HuH-7.5 (cell line): Measurements from ENCODE around the gene VPS52.
A peak's percentile ranks its signal among the peaks of the same experiment; 100 is the strongest.
"Not testable (repeated sequence)": the region's sequence is repeated elsewhere in the genome, so short reads cannot be mapped to it uniquely, and the experiment has no call there.

ENCODE experiments used
- DNase-seq: peaks from one replicate; pipeline ENCODE4 v3.0.0; 2011; ENCODE audit warnings: low spot score

Gene VPS52

DNA sequence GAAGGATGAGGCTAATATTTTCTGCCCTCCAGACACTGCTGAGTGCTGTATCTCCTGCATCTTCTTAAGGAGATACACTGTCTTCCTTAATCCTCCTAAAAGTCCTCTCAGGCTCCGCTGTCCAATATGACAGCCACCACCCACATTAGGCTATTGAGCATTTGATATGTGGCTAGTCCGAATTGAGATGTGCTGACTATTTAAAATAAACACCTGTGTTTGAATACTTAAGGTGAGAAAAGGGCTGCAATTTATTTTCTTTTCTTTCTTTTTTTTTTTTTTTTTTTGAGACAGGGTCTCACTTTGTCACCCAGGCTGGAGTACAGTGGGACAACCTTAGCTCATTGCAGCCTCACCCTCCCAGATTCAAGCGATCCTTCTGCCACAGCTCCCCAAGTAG is 30.2 kb upstream of the VPS52 start:
- DNase-seq: no peak

DNA sequence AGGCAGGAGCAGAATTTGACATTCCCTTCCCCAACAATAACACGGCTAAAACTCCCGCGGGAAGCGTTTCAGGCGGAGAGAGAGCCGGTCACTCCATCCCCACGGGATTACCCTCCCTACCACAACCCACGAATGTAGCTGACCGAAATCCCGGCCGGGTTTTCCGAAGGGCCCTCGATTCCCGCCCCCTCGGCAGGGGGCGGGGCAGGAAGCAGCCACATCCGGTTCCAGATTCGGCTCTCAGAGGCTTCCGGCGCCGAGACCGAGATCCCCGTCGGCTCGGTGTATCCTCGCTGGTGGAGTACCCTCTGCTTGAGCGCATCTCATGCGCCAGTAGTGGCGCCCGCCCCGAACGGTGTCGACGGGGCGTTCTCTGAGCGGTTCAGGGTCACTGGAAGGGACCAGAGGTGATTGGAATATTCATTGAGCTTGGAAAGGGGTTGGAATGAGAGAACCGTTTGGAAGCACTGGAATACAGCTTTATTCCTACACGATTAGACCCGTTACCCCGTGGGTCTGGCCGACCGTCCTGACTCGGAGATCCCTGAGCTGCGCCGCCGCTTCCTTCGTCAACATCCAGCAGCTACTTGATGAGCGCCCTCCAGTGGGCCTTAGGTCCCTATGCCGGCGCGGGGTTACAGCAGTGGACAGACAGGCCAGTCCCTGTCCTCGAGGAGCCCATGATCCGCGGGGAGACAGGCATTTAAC is 27.7 kb upstream of the VPS52 start:
- DNase-seq: peak; percentile 72

DNA sequence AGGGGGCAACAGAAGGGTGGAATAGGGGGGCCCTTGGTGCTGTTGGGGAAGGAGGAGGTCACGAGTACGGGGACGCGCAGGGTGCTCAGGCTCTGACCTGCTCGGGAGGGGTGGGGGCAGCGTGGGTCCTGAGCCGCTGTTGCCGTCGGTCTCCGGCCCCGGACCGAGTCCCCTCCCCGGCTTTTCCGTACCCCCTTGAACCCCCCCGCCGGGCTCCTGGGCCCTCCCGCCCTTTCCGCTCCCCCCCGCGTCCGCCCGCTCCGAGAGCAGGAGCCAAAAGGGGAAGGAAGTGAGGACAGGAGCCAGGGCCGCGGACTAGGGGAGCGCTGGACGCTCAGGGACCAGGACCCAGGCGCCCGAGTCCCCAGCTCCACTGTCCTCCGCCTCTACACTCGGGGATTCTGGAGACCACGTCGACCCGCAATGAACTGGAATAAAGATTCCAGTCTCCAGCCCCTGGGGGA is 27.1 kb upstream of the VPS52 start, which contains the start of gene RGL2:
Gene RGL2 (minus strand): TSS at position 170 of the 464 bp plus-strand sequence. CDS start 332 bp downstream, outside the sequence.
- DNase-seq: no peak

DNA sequence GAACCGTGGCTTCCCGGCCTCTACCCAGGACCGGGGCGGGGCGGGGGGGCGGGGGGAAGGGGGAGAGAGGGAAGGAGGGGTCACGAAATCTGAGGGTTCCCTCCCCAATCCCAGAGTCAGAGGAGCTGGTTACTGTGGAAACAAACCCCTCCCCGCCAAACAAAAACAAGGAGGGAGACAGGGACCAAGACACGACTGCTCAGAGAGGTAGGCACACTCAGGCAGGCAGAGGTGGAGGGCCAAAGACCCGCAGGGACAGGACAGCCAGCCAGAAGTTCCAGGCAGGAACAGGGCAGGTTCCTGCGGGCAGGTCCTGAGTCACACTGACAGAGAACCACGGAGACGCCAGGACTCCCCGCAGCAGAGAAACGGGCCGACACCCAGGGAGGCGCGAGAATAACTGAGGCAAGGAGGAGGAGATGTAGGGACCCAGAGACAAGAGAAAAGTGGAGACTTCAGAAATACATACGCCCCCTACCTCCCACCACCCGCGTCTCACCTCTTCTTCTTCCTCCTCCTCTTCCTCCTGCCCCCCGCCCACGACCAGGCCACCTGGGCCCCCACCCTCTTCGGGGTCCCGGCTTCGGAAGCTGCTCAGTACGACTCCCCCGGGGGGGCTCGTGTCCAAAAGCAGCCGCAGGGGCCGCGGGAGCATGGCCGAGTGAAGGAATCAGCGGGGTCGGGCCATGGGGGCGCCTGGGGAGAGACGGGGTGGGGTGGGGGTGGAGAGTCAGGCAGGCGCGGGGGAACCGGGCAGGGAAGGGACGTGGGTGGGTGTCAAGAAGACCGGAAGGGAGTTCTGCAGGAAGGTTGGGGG is 26.5 kb upstream of the VPS52 start:
- DNase-seq: peak; percentile 54

DNA sequence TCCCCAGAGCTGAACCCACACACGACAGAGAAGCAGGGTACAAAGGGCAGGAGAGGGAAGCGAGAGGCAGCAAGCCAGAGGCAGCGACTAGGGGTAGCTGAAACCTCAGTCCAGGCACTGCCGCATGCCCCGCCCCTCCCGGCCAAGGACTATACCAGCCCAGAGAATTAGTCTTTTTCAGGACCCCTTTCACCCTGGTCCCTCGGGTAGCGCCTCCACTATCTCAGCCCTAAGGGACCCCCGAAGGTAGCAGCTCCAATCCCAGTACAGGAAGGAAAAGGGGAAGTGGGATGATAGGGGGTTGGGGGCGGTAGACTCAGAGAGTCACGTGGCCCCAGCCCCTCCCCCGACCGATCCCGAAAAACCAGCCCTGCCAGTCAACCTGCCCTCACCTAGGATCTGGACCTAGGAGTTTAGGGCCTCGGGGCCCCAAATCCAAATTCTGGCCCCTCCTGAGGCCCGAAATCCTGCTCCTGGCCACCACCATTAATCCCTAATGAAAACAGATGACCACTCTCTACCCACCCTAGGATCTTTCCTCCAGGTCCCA is 25.8 kb upstream of the VPS52 start:
- DNase-seq: peak; percentile 34

DNA sequence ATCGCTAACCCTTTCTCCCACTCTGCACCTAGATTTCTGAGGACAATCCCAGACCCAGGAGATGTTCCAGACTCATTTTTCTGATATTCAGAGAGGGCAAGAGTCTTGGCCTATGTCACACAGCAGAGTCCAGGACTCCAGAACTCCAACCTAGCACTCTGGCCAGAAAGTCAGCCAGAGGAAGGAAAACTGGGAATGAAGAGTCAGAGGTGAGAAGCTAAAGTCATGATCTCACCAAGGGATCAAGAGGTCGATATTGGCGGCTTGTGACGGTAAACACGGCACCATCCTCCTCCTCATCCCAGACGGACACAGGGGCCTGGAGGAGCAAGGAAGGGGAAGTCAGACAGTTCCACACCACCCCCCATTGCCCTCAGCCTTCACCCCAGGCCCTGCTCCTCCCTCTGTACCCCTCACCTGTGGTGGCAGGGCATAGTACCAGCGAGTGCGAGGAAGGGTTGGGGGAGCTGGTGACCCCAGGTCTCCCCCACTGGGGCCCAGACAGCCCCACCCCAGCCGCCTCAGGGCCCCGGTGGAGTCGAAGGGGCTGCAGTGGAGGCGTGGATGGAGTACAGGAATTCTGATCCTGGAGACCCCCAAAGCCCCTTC is 25.2 kb upstream of the VPS52 start:
- DNase-seq: no peak

DNA sequence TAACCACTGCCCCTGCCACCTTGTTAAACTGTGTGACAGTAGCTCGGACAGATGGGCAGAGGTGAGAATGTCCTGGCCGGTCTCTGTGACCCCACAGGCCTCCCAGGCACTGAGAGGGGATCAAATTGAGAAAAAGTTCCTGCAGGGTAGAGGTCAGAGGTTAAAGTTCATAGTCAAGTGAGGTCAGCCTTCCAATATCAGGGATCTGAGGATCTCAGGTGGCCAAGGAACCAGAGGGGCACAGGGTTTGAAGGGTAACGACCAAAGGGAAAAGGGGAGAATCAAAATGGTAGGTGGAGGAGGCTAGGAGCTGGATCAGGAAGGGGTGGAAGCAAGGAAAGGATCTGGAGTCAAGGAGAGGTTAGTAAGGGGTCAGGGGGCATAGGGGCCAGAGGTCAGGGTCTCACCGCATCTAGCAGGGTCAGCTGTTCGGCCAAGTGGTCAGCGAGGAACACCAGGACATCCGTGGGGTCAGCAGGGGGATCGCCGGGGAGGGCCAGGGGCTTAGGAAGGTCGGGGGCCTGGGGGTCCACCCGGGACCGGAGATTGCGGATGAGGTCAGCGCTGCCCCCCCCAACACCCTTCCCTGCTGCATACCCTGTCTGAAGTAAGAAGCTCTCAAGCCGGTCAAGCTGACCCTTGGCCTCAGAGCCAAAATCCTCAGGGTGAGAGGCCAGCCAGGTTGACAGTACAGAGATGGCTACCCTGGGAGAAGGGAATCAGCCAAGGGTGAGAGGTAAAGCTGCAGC is 24.1 kb upstream of the VPS52 start:
- DNase-seq: no peak

DNA sequence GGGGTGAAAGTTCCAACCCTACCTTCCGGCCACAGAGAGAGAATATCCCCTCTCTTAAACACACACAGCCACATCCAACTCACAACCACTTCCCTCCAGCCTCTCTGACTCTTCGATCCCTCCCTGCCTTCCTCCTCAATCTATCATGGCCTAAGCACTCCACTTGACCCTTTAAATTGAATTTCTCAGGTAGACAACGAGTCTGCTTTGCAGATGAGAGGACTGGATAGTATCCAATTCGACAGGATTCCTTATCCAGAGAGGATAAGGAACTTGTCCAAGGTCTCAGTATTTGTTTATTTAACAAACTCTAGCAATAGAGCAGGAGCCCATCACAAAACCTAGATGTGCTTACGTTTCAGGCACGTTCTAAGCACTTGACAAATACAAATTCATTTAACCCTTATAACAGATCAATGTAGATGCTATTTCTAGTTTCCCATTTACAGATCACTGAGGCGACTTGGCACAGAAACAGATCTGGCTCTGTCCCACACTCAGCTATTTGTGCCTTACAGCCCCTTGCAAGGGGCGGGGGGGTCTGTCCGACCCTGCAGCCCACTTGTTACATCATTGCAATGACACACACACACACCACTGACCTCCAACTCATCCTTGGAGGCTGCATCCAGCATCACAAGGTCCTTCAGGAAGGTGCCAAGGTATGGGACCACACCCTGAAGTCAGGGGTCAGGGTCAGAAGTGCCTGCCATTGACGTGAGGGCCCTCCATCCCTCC is 22.6 kb upstream of the VPS52 start:
- no peak for DNase-seq

DNA sequence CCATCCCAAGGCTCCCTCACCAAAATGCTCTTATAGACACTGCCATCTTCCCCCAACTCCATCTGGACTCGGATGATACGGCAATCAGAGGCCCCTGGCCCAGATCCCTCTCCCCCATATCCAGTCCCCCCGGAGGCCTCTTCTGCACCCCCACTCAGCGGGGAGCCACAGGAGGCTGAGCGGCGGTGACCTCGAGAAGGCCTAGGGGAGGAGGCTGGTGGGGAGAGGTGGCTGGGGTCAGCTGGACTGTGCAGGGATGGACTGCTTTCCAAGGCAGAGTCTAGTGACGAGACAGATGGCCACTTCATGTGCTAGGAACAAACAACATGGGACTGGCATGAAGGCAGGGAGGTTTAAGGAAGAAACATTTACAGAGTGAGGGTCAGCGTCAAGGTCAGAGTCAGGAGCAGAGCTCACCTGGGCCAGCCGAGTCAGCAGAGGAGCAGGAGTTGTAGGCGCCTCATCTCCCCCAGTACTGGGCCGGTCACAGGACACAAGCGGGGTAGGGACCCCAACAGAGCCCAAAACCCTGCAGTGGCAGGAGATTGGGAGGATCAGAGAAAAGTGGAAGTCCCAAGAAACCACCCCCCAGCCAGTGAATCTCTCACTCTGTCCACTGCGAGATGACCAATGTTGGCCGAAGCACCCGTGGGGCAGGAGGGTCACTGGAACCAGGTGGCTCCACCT is 21.5 kb upstream of the VPS52 start:
- DNase-seq: no peak

DNA sequence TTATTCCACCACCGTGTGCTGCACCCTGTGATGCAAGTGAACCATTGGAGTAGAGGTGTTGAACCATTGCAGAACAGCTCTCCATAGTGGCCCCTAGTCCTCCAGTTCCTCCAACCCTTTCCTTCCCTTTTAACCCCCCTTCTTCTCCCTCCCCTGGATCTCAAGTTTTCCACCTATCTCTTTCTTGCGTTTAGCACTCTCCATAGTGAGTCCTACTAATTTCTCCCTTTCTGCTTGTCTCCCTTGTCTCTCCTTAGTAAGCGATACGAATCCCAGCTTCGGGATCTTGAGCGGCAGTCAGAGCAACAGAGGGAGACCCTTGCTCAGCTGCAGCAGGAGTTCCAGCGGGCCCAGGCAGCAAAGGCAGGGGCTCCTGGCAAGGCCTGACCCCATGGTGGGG is 18.8 kb upstream of the VPS52 start:
- DNase-seq: no peak

DNA sequence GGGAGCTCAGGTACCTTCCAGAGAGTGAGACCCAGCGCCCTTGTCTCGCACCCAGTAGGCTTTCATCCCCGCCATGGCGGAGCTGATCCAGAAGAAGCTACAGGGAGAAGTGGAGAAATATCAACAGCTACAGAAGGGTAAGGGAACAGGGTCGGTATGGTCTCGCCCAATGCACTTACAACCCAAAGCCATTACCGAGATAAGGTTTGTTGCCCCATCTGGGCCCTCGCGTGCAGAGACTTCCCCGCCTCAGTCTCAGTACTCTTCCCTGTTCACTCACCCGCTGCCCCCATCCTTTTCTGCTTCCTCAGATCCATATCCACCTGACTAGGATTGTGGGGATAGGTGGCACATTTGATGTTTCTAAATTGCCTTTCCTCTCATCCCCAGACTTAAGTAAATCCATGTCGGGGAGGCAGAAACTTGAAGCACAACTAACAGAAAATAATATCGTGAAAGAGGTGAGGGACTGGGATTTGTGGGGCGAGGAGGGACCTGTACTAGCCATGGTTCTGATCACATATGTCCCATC is 18.2 kb upstream of the VPS52 start:
- DNase-seq: no peak

DNA sequence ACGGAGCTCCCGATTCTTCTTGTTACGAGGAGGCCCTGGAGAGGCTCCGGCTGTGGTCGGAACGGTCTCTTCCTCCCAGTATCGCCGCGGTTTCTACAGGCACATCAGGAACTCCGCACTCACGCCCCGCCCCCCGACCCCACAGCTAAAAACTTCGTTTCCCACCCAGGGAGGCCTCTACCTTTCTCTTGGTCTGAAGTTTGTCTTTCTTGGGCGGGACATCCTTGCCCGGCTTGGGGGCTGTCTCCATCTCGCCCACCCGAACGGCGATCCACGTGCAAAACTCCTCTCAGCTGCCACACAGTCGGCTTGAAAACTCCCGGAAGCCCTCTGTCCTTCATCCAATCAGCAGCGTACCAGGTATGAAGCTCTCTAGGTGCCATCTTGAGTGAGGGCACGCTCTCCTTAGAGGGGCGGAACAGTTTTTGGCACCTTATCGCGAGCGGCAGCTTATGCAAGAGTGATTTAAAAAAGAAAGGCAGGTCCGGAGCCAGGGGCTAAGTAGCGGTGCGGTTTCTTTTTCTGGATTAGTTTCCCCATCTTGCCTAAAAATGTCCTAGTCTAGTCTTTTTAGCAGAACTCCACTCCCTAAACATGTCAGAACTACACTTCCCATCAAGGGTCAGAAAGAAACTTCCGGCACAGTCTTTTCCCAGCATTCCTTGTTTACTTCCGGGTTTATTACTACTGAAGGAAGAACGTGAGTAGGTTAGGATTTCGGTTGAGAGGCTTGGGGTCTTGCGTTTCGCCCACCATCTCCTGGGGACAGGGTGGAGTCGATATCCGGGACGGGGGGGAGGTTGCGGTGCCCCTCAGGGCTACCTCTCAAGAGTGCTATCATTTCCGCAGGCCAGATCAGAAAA is 17.5 kb upstream of the VPS52 start, which contains the start of the genes PFDN6 and WDR46:
Gene PFDN6 (plus strand): TSS at position 681 of the 863 bp plus-strand sequence. CDS start 256 bp downstream, outside the sequence.
Gene WDR46 (minus strand): TSS at position 319 of the 863 bp plus-strand sequence. CDS start 69 bp downstream, at position 250.
- peak; percentile 87 for DNase-seq

DNA sequence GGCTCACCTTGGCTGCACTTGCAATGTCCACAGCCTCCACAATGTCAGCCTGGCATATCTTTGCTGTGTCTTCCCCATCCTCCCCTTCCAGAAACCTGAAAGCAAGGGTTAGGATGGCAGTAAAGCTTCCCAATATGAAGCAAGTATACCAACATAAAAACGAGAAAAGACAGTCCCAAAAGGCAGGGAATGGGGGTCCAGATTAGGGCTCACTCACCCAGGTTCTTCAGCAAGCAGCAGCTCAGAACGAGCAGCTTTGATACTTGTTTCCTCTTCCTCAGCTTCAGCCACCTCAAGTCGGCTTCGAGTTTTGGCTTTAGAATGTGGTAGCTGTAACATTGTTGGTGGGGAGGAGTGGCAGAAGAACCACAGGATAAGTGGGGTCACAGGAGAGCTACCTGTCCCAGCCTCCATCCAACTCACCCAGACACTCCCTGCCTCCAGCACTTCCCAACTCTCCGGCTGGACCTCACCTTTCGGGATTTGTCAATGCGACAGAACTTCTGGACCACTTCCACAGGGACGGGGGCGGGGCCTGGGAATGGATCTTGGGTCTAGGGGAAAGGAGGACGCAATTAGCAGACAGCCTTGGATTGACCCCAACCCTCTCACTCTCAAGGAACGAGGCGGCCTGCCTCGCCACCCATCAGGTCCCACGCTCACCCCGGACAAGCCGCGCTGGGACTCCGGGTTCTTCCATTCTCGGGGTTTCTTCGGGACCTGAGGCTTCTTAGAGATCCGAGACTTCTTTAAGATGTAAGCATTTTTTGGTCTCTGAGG is 16.7 kb upstream of the VPS52 start:
- no peak for DNase-seq

DNA sequence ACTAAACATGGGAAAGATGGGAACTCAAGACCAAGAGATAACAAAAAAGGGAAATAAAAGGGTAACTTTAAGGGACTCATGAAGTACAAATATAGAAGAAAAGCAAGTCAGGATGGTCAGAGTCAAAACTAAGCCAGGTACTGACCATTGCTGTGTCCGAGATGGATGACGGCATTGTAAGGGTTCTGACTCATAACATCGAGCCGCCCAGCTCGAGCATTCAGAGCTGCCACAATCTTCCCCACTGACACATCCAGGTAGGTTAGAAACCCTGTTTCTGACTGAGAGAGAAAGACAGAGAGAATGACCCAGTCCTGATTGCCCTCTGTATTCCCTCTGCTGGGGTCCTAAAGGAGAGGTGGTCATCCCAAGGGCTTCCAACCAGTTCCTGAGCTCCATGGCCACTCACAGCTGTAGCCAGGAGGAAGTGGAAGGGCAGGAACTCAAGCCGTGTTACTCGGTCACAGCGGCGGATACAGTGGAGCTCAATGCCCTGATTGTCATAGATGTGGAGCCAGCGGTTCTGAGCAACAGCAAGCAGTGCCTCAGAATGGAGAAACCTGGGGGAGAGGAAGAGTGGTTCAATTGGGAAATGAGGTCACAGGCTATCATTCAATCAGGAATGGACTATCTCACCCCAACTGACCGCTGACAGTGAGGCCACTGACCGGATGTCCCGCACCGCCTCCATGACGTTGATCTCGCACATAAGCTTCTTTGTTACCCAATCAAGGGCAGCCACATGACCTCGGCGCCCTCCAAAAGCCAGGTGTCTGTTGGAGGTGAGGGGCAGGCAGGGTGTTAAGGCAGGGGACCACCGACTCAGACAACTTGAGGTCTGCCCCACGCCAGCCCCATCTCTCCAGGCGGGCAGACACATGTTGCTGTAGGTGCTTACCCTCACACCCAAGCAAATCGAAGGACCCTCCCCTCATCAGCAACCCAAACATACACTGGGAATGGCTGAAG is 15.6 kb upstream of the VPS52 start:
- no peak for DNase-seq

DNA sequence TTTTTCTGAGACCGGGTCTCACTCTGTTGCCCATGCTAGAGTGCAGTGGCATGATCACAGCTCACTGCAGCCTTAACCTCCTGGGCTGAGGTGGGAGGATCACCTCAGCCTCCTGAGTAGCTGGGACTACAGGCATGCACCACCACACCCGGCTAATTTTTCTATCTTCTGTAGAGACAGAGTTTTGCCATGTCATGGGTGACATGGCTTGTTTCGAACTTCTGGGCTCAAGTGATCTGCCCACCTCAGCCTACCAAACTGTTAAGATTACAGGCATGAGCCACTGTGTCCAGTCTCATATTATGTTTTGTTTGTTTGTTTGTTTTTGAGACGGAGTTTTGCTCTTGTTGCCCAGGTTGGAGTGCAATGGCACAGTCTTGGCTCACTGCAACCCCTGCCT is 13.5 kb upstream of the VPS52 start:
- DNase-seq: not testable (repeated sequence)

DNA sequence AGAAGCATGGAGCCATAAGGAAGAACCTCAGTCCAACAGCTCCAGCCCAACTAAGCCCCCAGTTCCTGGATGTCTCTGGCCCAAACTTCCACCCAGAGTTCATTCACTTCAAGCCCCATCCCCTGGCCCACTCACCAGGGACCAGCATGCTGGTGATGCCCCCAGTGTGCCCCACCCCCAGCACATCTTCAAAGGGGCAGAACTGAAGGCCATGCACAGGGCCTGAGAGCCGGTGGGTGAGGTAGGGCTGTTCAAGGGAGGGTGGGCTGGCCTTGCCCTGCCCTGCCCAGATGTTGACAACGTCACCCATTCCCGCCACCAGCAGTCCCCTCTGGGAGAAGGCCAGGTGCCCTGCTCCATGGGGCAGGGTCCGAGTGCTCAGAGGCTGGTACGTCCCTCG is 8.9 kb upstream of the VPS52 start:
- DNase-seq: no peak

DNA sequence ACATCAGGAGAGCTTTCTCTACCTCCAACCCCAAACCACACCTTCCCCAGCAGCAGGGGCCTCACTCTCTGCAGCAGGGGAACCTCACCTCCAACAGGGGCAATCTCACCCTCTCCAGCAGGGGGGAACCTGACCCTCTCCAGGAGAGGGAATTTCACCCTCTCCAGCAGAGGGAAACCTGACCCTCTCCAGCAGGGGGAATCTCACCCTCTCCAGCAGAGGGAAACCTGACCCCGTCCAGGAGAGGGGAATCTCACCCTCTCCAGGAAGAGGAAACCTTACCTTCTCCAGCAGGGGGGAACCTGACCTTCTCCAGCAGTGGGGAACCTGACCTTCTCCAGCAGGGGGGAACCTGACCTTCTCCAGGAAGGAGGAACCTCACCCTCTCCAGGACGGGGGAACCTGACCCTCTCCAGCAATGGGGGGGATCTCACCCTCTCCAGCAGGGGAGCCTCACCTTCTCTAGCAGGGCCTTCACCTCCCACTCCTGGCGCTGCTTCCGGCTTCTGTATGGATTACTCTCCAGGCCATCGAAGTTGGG is 8.4 kb upstream of the VPS52 start:
- DNase-seq: peak; percentile 77
